Panc1 (cell line): ENCODE measurements around the gene PADI2. TPM values are rescaled to one million over a fixed set of nuclear protein-coding genes. Genes with fewer than 3 reads are reported as not detected.

ENCODE experiments used
- ATAC-seq: fragments of 200-7000 bp; cut with Tn5 transposase; 2 replicates; pipeline ENCODE4 v1.9.1; 2020; ENCODE audit warnings: mild to moderate bottlenecking, moderate library complexity
- BruUV-seq: library from RNA; stranded (reverse); fragments of 400-500 nt; replicated peaks from 2 replicates; lab custom pipeline; 2021; lab: Mats Ljungman, UMichigan
- CTCF ChIA-PET: fragments of 300-600 bp; sonication (Branson Sonifier 250); formaldehyde crosslinking; loops from one replicate; lab custom pipeline; 2022; ENCODE audit warnings: antibody characterized with exemption; lab: Charles Lee
- POLR2A ChIA-PET: fragments of 300-600 bp; sonication (Branson Sonifier 250); formaldehyde crosslinking; loops from one replicate; lab custom pipeline; 2022; ENCODE audit warnings: antibody characterized with exemption; lab: Charles Lee
- DNase-seq: peaks from one replicate; pipeline ENCODE4 v3.0.0-alpha.2; 2010; ENCODE audit warnings: low read depth, low spot score
- H3K27ac ChIP-seq: 2 replicates; pipeline ENCODE4 v1.5.1; 2011; ENCODE audit warnings: mild to moderate bottlenecking, low read length, inconsistent platforms
- H3K27me3 ChIP-seq: fragments of 200-500 bp; sonication (Bioruptor generic); 2 replicates; pipeline ENCODE4 v1.6.0; 2014; ENCODE audit warnings: low read length, inconsistent platforms; ENCODE audit not compliant: control insufficient read depth, insufficient read depth
- H3K36me3 ChIP-seq: fragments of 200-500 bp; sonication (Bioruptor generic); 2 replicates; pipeline ENCODE4 v1.5.1; 2014; ENCODE audit warnings: inconsistent platforms, mild to moderate bottlenecking, low read length, moderate library complexity; ENCODE audit not compliant: control insufficient read depth, insufficient read depth
- H3K4me1 ChIP-seq: 2 replicates; pipeline ENCODE4 v1.5.1; 2011; ENCODE audit warnings: inconsistent platforms, mild to moderate bottlenecking, low read length, moderate library complexity; ENCODE audit not compliant: control insufficient read depth, insufficient read depth
- H3K4me3 ChIP-seq, 2 experiments: 2 replicates each; pipeline ENCODE4 v1.5.1; 2011 to 2012; ENCODE audit warnings: low read depth in 2 of 2, low read length in 2 of 2, mild to moderate bottlenecking in 2 of 2, inconsistent platforms in 1 of 2, moderate library complexity in 1 of 2
- H3K9me3 ChIP-seq: fragments of 200-500 bp; sonication (Bioruptor generic); 2 replicates; pipeline ENCODE4 v1.5.1; 2014; ENCODE audit warnings: low read depth, mild to moderate bottlenecking, inconsistent platforms, low read length, moderate library complexity; ENCODE audit not compliant: control insufficient read depth, insufficient read depth
- CTCF ChIP-seq: fragments of 450-650 bp; IDR thresholded peaks from 2 replicates; pipeline ENCODE4 v1.5.1; 2017; ENCODE audit warnings: mild to moderate bottlenecking
- POLR2AphosphoS5 ChIP-seq: IDR thresholded peaks from 2 replicates; pipeline ENCODE4 v1.6.1; 2012; ENCODE audit warnings: mild to moderate bottlenecking, low read depth, low read length, moderate library complexity
- REST ChIP-seq, 2 experiments: IDR thresholded peaks; 2 replicates each; pipeline ENCODE4 v1.6.1; 2011 to 2012; ENCODE audit warnings: low read depth in 2 of 2, control low read depth in 1 of 2, low read length in 1 of 2, mild to moderate bottlenecking in 1 of 2, moderate library complexity in 1 of 2; ENCODE audit not compliant: insufficient read depth in 1 of 2
- SIN3A ChIP-seq: IDR thresholded peaks from 2 replicates; pipeline ENCODE4 v1.6.1; 2012; ENCODE audit warnings: low read depth, mild to moderate bottlenecking, low read length, moderate library complexity, borderline replicate concordance; ENCODE audit not compliant: insufficient read depth
- TCF7L2 ChIP-seq: IDR thresholded peaks from 2 replicates; pipeline ENCODE4 v1.6.1; 2011; ENCODE audit warnings: mild to moderate bottlenecking, low read depth, low read length, inconsistent platforms
- in situ Hi-C: cut with HindIII; loops from 2 replicates; pipeline ENCODE4 v1.10.0; 2016; ENCODE audit warnings: low sequenced_read_pairs, low pct_unique_long_range_greater_than_20kb
- intact Hi-C: fragments of 100-400 bp; cut with micrococcal nuclease; formaldehyde crosslinking; loops from one replicate; pipeline ENCODE4 v1.10.0; 2022; ENCODE audit not compliant: unreplicated experiment
- total RNA-seq: library from RNA; stranded (reverse); gene quantifications from one replicate; pipeline ENCODE4 v1.2.1, GENCODE V29; 2021; ENCODE audit not compliant: unreplicated experiment

PADI2 gene
- total RNA-seq, 1 experiment from 2014 or later = 507 TPM

GRCh38 chr1:17052641-17053040 is 66.6 kb downstream of the PADI2 start:
- intact Hi-C loops = no loop called here
- BruUV-seq = no TSS peak

GRCh38 chr1:17052038-17052437 is 67.2 kb downstream of the PADI2 start:
- H3K9me3 ChIP-seq = no peaks in the 10 kb centered on the region
- DNase-seq = no peak
- H3K36me3 ChIP-seq = peaks cover 18% of the 10 kb centered on the region
- H3K27me3 ChIP-seq = no peaks in the 10 kb centered on the region
- in situ Hi-C loops = no loop called here
- H3K4me3 ChIP-seq = peak overlapping the region in 1 of 2 experiments; percentile 100; a peak in 1 of 4 replicates
- POLR2A ChIA-PET = no interaction called here
- no peak overlapping the region for H3K27ac ChIP-seq
- TF ChIP-seq CTCF = no peak
- no peak for TF ChIP-seq SIN3A
- TF ChIP-seq TCF7L2 = no peak
- no peak for TF ChIP-seq REST (IDR thresholded peaks at IDR 0.05; ENCODE audit: insufficient read depth in 1 of 2, low read depth in 2 of 2, low read length in 1 of 2)
- BruUV-seq = no TSS peak
- intact Hi-C loops = no loop called here
- H3K4me1 ChIP-seq = peaks cover 12% of the 10 kb centered on the region
- no peak for ATAC-seq
- CTCF ChIA-PET = no interaction called here

More at GRCh38 chr1:17052641-17053040, 66.6 kb downstream of the PADI2 start:
- in situ Hi-C loops = no loop called here
- CTCF ChIA-PET = no interaction called here
- Histone ChIP-seq H3K4me1 (peaks cover 12% of the 10 kb centered on the region), H3K4me3 (peak overlapping the region; percentile 91 to 100), H3K27me3 (no peaks in the 10 kb centered on the region), H3K36me3 (peaks cover 18% of the 10 kb centered on the region), H3K27ac (peak overlapping the region; percentile 93), H3K9me3 (no peaks in the 10 kb centered on the region)
- TF ChIP-seq POLR2AphosphoS5 (no peak), TCF7L2 (no peak), CTCF (no peak), SIN3A (no peak), REST (IDR thresholded peaks at IDR 0.05; ENCODE audit: insufficient read depth in 1 of 2, low read depth in 2 of 2, low read length in 1 of 2) (no peak)
- ATAC-seq = no peak
- no peak for DNase-seq
- POLR2A ChIA-PET = no interaction called here
